GM12874 (cell line): ENCODE measurements around the gene PROSER3.

ENCODE experiments used
- CTCF ChIP-seq: IDR thresholded peaks from 2 replicates; pipeline ENCODE4 v1.5.1; 2011; ENCODE audit warnings: low read depth, mild to moderate bottlenecking, control low read depth, low read length, moderate library complexity; ENCODE audit not compliant: insufficient read depth

The PROSER3 gene

GRCh38 chr19:35766571-35767104 is 8.7 kb downstream of the PROSER3 start:
- TF ChIP-seq CTCF, result no peak

- no peak for TF ChIP-seq CTCF
These were observed 9.5 kb downstream of the PROSER3 start for GRCh38 chr19:35767288-35768081.

- no peak for TF ChIP-seq CTCF
These were observed 10.1 kb downstream of the PROSER3 start for GRCh38 chr19:35768082-35768421.

GRCh38 chr19:35773020-35773806 is 15.2 kb downstream of the PROSER3 start:
- TF ChIP-seq CTCF, result no peak

DNA sequence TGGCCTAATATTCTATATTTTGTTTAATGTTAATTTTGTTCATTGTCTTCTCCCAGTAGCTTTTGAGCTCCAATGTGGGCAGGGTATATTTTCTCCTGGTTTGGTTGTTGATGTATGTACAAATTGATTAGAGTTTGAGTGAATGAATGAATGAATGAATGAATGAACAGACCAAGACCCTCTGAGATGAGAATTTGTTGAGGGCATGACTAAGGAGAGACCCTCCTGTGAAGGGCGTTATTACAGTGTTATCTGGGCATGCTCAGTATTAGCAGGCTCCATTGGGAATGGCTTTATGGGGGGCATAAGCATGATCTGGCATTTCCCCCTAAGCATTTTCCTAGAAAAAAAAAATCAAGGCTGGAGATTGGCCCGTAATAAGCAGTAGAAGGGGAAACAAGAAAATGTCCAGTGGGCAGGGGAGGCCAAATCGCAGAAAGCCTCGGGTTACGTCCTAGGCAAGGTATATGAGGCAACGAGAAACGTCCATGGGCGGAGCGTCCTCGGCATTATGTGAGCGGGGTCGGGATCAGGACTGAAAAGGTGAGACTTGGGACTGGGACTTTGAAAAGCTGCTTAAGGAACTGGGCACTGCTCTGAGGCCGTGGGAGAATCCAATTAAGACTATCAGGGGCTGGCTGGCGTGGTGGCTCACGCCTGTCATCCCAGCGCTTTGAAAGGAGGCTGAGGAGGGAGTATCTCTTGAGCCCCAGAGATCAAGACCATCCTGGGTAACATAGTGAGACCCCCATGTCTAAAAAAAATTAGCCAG is 16.5 kb downstream of the PROSER3 start:
- TF ChIP-seq CTCF, result no peak

DNA sequence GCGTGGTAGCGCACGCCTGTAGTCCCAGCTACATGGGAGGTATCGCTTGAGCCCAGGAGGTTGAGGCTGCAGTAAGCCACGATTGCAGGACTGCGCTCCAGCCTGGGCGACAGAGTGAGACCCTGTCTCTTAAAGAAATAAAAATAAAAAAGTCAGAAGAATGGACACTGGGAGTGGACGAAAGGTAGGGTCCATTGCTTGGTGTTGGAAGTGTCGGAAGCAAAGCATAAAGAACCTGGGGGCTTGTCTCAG is 17.0 kb downstream of the PROSER3 start:
- TF ChIP-seq CTCF, result no peak
